HG02571 (cell line): ENCODE data around the gene MTFMT.
"Not testable (repeated sequence)": the region's sequence is repeated elsewhere in the genome, so short reads cannot be mapped to it uniquely, and the experiment has no call there.

Source experiments
- ATAC-seq: cut with Tn5 transposase; IDR thresholded peaks from one replicate; pipeline ENCODE4 v1.9.1; 2021; ENCODE audit warnings: mild to moderate bottlenecking, moderate library complexity; ENCODE audit not compliant: unreplicated experiment

MTFMT gene

DNA sequence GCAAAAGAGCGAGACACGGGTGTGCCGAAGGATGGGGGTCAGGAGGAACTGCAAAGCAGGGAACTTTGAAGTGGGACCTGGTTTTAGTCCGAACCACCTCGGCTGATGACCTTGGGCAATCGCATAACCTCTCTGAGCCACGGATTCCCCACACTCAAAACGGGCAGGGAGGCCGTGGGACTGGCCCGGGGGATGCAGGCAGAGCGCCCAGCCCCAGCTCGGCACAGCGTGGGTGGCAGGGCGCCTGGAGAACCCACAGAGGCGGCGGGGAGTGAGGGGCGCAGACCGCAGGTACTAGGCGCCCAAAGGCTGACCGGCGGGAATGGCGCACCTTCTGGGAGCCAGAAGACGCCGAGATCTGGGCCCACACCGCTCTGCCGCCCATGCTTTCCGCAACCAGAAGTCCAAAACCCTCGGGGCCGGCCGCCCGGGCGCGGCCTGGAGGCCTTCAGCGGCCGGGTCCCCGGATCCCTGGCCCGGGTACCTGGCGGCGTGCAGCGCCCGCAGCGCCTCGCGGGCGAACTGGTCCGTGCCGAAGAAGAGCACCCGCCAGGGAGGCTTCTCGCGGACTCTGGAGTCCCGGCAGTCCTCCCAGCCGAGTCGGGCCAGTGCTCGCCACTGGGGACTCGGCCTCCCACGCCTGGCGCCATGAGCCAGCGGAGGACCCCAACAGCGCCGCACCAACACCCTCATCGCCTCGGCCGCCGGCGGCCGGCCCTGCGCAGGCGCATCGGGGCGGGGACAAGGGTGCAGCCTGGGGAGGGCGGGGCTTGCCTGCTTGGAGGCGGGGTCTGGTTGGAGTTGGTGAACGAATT lies at the start of gene MTFMT:
MTFMT (minus strand) TSS at position 719 of the 815 bp plus-strand sequence; CDS start at position 693, 26 bp downstream.
- ATAC-seq: peak; percentile 55

DNA sequence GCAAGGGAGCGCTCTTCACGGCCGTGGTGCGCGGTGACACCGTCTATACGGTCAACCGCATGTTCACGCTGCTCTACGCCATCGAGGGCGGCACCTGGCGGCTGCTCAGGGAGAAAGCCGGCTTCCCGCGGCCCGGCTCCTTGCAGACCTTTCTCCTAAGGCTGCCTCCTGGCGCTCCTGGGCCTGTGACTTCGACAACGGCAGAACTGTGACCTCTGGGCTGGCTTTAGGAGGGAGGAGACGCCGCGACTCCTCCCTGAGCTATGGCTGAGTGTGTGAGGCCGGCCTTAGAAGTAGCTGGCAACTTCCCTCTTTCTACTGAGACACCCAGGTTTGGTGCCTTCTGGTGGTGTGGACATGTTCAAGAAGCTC lies 48.5 kb upstream of the MTFMT start:
- no peak for ATAC-seq

DNA sequence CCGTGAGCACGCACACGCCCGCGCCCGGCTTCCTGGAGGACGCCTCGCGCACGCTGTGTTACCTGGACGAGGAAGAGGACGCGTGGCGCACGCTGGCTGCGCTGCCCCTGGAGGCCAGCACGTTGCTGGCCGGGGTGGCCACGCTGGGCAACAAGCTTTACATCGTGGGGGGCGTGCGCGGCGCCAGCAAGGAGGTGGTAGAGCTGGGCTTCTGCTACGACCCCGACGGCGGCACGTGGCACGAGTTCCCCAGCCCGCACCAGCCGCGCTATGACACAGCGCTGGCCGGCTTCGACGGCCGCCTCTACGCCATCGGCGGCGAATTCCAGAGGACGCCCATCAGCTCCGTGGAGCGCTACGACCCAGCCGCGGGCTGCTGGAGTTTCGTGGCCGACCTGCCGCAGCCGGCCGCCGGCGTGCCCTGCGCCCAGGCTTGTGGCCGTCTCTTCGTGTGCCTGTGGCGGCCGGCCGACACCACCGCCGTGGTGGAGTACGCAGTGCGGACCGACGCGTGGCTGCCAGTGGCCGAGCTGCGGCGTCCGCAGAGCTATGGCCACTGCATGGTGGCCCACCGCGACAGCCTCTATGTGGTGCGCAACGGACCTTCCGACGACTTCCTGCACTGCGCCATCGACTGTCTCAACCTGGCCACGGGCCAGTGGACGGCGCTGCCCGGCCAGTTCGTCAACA lies 48.0 kb upstream of the MTFMT start:
- no peak for ATAC-seq

DNA sequence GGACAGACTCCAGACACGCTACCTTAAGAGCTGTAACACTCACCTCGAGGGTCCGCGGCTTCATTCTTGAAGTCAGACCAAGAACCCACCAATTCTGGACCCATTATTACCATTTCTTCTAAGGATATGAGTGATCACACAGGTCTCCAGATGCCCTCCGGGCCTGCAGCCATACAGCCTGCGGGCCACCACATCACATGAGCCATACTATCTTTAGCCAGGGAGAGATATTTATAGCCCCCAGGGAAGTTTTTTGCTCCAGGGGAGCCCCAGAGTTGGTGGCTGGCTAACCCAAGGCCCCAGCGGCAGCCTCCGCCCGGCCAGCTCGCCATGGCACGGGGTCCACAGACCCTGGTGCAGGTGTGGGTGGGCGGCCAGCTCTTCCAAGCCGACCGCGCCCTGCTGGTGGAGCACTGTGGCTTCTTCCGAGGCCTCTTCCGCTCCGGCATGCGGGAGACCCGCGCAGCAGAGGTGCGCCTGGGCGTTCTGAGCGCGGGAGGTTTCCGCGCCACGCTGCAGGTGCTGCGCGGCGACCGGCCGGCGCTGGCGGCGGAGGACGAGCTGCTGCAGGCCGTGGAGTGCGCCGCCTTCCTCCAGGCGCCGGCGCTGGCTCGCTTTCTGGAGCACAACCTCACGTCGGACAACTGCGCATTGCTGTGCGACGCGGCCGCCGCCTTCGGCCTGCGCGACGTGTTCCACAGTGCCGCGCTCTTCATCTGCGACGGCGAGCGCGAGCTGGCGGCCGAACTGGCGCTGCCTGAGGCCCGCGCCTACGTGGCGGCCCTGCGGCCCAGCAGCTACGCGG lies 47.2 kb upstream of the MTFMT start, which contains the start of gene KBTBD13:
KBTBD13 (plus strand) TSS at position 261 of the 805 bp plus-strand sequence; CDS start at position 331, 70 bp downstream.
- ATAC-seq: no peak

DNA sequence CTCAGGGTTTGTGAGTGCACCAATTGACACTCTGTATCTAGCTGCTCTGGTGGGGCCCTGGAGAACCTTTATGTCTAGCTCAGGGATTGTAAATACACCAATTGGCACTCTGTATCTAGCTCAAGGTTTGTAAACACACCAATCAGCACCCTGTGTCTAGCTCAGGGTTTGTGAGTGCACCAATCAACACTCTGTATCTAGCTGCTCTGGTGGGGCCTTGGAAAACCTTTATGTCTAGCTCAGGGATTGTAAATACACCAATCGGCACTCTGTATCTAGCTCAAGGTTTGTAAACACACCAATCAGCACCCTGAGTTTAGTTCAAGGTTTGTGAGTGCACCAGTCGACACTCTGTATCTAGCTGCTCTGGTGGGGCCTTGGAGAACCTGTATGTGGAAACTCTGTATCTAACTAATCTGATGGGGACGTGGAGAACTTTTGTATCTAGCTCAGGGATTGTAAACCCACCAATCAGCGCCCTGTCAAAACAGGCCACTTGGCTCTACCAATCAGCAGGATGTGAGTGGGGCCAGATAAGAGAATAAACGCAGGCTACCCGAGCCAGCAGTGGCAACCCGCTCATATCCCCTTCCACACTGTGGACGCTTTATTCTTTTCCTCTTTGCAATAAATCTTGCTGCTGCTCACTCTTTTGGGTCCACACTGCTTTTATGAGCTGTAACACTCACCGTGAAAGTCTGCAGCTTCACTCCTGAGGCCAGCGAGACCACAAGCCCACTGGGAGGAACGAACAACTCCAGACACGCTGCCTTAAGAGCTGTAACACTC lies 46.4 kb upstream of the MTFMT start:
- not testable (repeated sequence) for ATAC-seq

DNA sequence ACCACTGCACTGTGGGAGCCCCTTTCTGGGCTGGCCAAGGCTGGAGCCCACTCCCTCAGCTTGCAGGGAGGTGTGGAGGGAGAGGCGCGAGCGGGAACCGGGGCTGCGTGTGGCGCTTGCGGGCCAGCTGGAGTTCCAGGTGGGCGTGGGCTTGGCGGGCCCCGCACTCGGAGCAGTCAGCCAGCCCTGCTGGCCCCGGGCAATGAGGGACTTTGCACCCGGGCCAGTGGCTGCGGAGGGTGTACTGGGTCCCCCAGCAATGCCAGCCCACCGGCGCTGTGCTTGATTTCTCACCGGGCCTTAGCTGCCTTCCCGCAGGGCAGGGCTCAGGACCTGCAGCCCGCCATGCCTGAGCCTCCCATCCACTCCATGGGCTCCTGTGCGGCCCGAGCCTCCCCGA lies 45.5 kb upstream of the MTFMT start:
- not testable (repeated sequence) for ATAC-seq

DNA sequence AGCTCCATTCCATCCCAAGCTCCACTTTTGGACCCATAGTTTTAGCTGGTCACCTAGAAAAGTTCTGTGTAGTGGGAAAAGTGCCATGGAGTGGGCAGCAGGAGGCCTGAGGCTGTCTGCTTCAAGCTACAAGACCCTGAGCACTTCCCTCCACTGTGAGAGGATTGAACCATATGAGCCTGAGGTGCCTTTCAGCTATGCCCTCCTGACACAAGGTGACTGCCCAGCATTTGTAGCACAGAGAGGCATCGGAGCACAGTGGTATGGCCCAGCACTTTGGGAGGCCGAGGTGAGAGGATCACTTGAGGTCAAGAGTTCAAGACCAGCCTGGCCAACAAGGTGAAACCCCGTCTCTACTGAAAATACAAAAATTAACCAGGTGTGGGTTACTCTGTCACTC lies 43.2 kb upstream of the MTFMT start:
- no peak for ATAC-seq

DNA sequence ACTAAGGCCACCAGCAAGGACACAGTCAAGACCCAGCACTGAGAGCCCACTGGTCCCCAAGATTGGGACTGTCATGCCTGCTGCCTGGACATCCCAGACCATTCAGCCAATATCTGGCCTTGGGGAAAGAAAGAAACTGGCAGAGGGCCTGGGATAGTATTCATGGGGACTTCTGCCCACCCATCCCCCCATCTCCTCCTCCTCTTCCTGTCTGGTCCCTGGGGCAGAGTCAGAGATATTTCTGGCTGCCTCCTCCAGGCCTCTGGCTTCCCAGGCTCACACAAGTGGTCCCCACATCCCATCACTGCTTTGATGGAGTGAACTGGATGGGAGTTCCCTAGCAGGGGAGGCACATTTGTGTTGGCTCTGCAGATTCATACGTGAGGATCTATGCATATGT lies 42.6 kb upstream of the MTFMT start:
- no peak for ATAC-seq

DNA sequence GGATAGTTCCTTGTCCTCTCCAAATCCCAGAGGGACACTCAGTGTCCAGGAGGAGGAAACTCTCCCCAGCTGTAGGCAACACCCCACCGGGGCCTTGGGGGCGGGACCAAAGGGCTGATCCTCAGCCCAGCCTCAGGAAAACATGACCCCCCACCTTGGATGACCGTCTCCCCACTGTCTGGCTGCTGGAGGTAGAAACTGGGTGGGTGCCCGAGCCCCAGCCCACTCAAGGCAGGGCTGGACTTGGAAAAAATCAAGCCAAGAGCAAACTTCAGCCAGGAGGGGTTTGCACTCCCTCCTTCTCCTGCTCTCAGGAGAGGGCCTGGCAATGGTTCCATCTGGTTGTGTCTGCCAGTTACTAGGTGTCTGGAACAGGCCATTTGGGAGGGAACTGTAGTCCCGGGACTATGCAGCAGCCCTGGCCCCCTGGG lies 42.0 kb upstream of the MTFMT start:
- ATAC-seq: no peak

DNA sequence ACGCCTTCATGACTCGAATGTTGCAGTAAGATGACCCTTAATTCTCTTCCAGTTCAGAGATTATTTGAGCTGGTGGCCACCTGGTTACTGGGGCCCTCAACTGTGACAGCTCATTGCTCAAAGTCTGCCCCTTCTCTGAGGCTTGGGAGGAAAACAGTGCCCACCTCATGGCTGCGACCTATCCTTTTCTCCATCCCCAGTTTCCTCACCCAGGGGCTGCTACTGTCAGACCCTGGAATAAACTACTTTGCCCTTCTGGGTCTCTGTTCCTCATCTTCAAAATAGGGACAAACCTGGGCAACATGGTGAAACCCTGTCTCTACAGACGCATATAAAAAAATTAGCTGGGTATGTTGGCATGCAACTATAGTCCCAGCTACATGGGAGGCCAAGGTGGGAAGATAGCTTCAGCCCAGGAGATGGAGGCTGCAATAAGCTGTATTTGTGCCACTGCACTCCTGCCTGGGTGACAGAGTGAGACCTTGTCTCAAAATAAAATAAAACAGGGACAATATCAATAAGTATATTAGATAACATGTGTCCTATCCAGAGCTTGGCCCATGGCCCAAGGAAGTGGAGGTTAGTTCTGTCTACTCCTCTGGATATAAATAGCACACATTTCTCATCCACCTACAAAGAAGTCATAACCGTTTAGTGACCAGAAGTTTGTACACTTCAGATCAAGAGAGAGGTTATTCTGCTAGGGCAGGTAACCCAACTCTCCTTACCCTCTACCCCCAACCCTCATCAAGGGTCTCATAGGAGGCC lies 40.5 kb upstream of the MTFMT start:
- ATAC-seq: no peak

DNA sequence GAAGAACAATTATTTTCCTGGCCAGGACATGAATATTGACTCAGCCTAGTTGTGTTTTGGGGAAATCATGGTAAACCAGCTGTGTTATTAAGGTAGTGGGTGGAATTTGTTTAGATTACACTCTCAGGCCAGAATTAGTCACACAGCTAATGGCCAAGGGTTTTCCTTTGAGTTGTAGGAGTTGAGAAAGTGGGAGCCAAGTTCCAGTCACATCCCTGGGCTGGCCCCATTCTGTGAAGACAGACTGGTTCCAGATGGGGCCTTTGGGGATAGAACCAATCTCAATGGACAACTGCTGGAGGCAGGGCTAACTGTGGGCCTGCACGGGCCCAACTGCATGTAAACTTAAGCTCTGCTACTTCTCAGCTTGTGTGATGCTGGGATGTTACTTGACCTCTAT lies 39.7 kb upstream of the MTFMT start:
- ATAC-seq: no peak

DNA sequence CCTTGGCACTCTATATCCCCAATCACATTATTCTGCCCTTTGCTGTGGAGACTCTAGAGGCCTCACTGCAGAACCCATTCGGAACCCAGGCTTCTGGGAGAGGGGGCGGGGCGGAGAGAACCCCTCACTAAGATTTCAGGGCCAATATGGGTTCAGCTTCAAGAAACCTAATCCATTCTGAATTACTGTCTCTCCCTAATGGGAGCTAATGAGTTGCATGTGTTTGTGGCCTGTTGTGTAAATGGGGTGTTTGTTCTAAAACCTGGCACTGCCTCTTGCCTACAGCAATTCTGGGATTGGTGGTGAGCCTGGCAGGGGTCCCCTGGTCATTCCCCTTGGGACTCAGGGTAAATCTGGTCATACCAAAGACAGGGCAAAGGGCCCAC lies 39.0 kb upstream of the MTFMT start:
- ATAC-seq: no peak

DNA sequence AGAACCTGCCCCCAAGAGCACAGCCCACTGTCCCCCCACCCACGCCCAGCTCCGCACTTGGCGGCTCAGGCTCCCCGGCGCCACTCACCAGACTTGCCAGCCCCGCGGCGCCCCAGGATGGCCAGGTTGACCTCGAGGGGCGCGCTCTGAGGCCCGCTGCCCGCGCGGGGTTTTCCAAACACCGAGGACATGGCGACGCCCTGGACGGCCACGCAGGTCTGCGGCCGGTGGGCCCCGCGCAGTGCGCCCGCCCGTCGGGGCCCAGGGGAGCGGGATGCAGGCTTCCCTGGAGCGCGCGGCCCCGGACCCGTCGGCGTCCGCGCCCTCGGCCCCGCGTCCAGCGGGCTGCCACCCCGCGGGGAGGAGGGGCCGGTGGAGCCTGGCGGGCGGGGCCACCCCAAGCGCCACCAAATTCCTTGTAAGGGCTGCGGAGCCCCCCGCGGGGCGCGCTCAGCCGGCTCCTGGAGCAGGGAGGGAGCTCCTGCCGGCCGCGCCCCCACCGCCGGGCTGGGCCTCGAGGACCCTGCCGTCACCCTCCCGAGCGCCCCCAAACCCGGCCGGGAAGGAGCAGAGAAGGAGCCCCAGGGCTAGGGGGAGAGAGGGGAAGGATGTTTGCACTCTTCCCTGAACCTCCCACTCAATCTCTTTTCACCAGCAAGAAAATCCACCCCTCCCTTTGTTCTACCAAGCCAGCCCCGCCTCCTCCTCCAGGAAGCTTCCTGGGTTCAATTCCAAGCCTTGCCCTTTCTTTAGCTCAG lies 38.4 kb upstream of the MTFMT start, which contains the start of gene RASL12:
RASL12 (minus strand) TSS at position 347 of the 758 bp plus-strand sequence; CDS start at position 191, 156 bp downstream.
- ATAC-seq: no peak

DNA sequence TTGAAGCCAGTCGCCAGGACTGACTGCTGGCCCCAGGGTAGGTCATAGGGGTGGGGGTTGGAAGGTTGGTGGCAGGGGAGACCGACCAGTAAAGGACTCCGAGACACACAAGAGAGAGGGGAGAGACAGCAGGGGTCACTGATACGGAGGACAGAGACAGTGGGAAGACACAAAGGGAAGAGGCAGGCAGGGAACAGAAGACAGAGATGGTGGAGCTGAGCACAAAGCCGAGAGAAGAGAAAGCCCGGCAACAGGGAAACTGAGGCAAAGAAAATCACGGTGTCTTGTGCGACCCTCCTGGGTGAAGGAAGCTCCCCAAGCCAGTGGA lies 37.8 kb upstream of the MTFMT start:
- ATAC-seq: no peak

DNA sequence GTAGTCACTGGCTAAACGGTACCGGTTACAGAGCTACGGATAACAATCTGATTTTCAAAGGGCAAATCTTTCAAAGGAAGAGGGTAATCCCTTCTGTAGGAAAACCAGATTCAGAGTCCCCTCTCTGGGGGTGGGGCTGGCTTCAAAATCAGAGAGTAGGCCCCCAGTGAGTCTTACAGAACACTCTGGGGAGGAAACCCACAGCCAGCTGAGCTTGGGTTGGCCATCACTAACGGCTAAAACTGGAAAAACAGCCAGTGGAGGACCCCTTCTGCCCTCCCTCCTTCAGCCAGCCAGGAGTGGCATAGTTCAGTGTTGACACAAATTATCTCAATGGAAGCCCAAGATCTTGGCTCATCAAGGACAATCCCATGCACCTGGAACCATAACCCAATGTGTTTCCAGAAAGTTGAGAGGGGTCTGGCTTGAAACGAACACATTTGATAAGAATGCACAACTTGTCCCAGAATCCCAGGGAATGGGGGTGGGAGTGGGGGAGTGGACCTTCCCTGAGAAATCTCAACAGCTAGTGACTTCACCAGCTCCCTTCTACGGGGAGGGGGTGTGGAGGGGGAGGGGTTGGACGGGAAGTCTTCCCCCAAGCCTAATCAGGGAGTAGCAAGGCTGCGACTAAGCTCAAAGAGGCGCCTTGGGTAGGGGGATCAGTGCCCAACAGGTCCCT lies 37.3 kb upstream of the MTFMT start:
- ATAC-seq: no peak

DNA sequence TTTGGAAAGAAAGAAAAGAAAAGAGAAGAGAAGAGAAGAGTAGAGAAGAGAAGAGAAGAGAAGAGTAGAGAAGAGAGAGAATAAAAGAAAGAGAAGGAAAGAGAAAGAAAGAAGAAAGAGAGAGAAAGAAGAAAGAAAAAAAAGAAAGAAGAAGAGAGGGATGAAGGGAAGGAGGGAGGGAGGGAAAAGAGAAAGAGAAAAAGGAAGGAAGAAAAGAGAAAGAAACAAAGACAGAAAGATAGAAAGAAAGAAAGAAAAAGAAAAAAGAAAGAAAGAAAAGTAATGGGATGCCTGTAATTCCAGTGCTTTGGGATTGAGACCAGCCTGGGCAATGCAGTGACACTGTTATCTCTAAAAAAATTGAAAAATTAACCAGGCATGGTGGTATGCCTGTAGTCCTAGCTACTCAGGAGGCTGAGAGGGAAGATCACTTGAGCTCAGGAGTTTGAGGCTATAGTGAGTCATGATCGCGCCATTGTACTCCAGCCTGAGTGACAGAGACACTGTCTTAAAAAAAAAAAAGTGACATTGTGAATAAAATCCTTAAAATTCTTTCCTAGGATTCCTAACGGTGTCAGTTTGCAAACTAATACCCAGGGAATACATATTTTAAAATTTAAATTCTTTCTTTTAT lies 36.7 kb upstream of the MTFMT start:
- ATAC-seq: no peak

DNA sequence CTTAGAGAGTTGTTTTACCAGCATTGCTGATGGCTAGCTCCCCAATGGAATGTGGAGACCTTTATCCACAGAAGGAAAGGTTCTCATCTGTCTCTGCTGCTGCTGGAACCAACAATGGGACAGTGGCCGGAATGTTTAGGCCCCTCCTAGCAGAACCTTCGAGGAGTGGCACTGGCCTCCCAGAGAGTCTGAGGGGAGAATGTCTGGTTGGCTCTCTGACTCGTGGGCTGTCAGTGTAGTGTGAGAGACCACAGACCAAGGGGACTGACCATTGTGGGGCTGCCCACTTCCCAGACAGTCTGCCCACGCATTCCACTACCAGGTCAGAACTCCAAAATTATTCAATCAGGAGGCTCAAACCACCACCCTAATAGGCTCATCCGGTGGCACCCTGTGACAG lies 33.3 kb upstream of the MTFMT start:
- ATAC-seq: no peak

DNA sequence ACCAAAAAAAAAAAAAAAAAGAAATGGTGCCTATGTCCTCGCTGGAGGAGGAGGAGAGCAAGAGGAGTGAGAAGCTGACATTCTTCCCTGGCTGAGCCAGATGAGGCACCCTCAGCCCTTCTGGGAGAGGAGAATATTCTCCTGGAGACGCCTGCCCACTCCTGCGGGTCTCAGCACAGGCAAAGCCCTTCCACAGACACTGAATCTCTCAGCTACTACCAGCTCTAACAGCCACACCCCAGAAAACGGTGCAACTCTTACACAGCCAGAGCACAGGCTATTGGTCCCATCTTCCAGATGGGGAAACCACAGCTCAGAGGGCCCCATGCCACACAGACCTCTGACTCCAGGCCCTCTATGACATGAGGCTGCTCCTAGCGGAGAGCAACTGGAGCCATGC lies 32.6 kb upstream of the MTFMT start:
- ATAC-seq: no peak
